ENCODE measurements around the gene WSCD2.

DNA sequence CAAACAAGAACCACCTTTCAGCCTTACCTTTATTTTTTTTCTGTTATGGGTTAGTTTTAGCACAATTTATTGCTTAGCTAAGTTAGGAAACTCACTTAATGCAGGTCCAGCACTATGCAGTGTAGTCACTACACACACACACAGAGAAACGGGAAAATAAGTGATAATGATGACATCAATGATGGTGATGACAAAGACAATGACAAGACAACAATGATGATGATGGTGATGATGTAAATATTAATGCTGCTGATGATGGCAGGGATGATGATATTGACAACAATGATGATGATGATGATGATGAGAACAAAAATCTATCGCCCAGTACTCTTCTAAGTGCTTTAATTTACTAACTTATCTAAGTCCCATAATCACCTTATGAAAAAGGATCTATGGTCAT, 41.1 kb downstream of the WSCD2 start:
- TF ChIP-seq, protein P1, sequence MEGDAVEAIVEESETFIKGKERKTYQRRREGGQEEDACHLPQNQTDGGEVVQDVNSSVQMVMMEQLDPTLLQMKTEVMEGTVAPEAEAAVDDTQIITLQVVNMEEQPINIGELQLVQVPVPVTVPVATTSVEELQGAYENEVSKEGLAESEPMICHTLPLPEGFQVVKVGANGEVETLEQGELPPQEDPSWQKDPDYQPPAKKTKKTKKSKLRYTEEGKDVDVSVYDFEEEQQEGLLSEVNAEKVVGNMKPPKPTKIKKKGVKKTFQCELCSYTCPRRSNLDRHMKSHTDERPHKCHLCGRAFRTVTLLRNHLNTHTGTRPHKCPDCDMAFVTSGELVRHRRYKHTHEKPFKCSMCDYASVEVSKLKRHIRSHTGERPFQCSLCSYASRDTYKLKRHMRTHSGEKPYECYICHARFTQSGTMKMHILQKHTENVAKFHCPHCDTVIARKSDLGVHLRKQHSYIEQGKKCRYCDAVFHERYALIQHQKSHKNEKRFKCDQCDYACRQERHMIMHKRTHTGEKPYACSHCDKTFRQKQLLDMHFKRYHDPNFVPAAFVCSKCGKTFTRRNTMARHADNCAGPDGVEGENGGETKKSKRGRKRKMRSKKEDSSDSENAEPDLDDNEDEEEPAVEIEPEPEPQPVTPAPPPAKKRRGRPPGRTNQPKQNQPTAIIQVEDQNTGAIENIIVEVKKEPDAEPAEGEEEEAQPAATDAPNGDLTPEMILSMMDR (IDR thresholded peaks at IDR 0.05; ENCODE audit: insufficient read depth, low read length) = no peak
- TF ChIP-seq, protein P2, sequence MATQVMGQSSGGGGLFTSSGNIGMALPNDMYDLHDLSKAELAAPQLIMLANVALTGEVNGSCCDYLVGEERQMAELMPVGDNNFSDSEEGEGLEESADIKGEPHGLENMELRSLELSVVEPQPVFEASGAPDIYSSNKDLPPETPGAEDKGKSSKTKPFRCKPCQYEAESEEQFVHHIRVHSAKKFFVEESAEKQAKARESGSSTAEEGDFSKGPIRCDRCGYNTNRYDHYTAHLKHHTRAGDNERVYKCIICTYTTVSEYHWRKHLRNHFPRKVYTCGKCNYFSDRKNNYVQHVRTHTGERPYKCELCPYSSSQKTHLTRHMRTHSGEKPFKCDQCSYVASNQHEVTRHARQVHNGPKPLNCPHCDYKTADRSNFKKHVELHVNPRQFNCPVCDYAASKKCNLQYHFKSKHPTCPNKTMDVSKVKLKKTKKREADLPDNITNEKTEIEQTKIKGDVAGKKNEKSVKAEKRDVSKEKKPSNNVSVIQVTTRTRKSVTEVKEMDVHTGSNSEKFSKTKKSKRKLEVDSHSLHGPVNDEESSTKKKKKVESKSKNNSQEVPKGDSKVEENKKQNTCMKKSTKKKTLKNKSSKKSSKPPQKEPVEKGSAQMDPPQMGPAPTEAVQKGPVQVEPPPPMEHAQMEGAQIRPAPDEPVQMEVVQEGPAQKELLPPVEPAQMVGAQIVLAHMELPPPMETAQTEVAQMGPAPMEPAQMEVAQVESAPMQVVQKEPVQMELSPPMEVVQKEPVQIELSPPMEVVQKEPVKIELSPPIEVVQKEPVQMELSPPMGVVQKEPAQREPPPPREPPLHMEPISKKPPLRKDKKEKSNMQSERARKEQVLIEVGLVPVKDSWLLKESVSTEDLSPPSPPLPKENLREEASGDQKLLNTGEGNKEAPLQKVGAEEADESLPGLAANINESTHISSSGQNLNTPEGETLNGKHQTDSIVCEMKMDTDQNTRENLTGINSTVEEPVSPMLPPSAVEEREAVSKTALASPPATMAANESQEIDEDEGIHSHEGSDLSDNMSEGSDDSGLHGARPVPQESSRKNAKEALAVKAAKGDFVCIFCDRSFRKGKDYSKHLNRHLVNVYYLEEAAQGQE (IDR thresholded peaks at IDR 0.05; ENCODE audit: insufficient replicate concordance, low read depth) = no peak

Data from HL-60 (cell line).